ENCODE results near the gene SHTN1.

GRCh38 chr10:116857156-116857555, 147.8 kb downstream of the SHTN1 start:
- TF ChIP-seq CTCF (IDR thresholded peaks at IDR 0.05) = no peak
- no peak for TF ChIP-seq POLR2A (IDR thresholded peaks at IDR 0.05)
